Smooth muscle cell (in vitro differentiated cells): ENCODE measurements around the gene TRAK1. TPM values are rescaled to one million over a fixed set of nuclear protein-coding genes. Genes with fewer than 3 reads are reported as not detected.

ENCODE experiments used
- DNase-seq: peaks from one replicate; lab custom pipeline; 2025; ENCODE audit not compliant: unreplicated experiment; lab: John Stamatoyannopoulos, UW
- H2AFZ ChIP-seq: fragments of 200-600 bp; sonication (generic); 2 replicates; pipeline ENCODE4 v1.6.0; 2016; ENCODE audit warnings: antibody characterized with exemption, low read depth, mild to moderate bottlenecking
- H3F3A ChIP-seq: fragments of 200-600 bp; sonication (generic); 2 replicates; pipeline ENCODE4 v1.6.0; 2017; ENCODE audit warnings: antibody characterized with exemption, low read depth
- H3K27ac ChIP-seq: fragments of 200-600 bp; sonication (generic); 2 replicates; pipeline ENCODE4 v1.5.1; 2016; ENCODE audit warnings: low read depth, mild to moderate bottlenecking
- H3K27me3 ChIP-seq: fragments of 200-600 bp; sonication (generic); 2 replicates; pipeline ENCODE4 v1.6.1; 2016; ENCODE audit warnings: low read depth, mild to moderate bottlenecking
- H3K36me3 ChIP-seq: fragments of 200-600 bp; sonication (generic); 2 replicates; pipeline ENCODE4 v1.5.1; 2016; ENCODE audit warnings: low read depth
- H3K4me1 ChIP-seq: fragments of 200-600 bp; sonication (generic); 2 replicates; pipeline ENCODE4 v1.5.1; 2016; ENCODE audit warnings: low read depth
- H3K4me2 ChIP-seq: fragments of 200-600 bp; sonication (generic); 2 replicates; pipeline ENCODE4 v1.6.0; 2016; ENCODE audit warnings: mild to moderate bottlenecking
- H3K4me3 ChIP-seq: fragments of 200-600 bp; sonication (generic); 2 replicates; pipeline ENCODE4 v1.5.1; 2016; ENCODE audit warnings: mild to moderate bottlenecking
- H3K79me2 ChIP-seq: fragments of 200-600 bp; sonication (generic); 2 replicates; pipeline ENCODE4 v1.6.0; 2016; ENCODE audit warnings: low read depth, mild to moderate bottlenecking
- H3K9ac ChIP-seq: fragments of 200-600 bp; sonication (generic); 2 replicates; pipeline ENCODE4 v1.6.0; 2016; ENCODE audit warnings: low read depth
- H3K9me3 ChIP-seq: fragments of 200-600 bp; sonication (generic); replicated peaks from 2 replicates; pipeline ENCODE4 v1.5.1; 2016; ENCODE audit warnings: low read depth
- H4K20me1 ChIP-seq: fragments of 200-600 bp; sonication (generic); 2 replicates; pipeline ENCODE4 v1.6.0; 2016; ENCODE audit warnings: low read depth
- WGBS: methylation state at CpG from one replicate; pipeline ENCODE4 v1.1.7; 2016; ENCODE audit warnings: low lambda C conversion rate; 5-methylcytosine and 5-hydroxymethylcytosine counted together
- polyA plus RNA-seq: library from polyadenylated mRNA; unstranded; fragments of >200 nt; fragmentation: Nextera tagmentation; extraction: Ambion mirVana; gene quantifications from 2 replicates; pipeline ENCODE4 v1.2.1, GENCODE V29; 2016
- total RNA-seq: library from RNA; depleted of rRNA; stranded (reverse); fragments of >200 nt; gene quantifications from 2 replicates; pipeline ENCODE4 v1.2.3, GENCODE V29; 2014
- TF ChIP-seq, protein P1 (sequence below): fragments of 200-600 bp; sonication (generic); IDR thresholded peaks from 2 replicates; pipeline ENCODE4 v1.5.1; 2017; ENCODE audit warnings: borderline replicate concordance, mild to moderate bottlenecking, antibody characterized with exemption; ENCODE audit not compliant: insufficient read depth, poor library complexity, severe bottlenecking

TRAK1 gene
- total and polyA plus RNA-seq, 2 experiments from 2014 or later, result 8.7 to 16.3 TPM

DNA sequence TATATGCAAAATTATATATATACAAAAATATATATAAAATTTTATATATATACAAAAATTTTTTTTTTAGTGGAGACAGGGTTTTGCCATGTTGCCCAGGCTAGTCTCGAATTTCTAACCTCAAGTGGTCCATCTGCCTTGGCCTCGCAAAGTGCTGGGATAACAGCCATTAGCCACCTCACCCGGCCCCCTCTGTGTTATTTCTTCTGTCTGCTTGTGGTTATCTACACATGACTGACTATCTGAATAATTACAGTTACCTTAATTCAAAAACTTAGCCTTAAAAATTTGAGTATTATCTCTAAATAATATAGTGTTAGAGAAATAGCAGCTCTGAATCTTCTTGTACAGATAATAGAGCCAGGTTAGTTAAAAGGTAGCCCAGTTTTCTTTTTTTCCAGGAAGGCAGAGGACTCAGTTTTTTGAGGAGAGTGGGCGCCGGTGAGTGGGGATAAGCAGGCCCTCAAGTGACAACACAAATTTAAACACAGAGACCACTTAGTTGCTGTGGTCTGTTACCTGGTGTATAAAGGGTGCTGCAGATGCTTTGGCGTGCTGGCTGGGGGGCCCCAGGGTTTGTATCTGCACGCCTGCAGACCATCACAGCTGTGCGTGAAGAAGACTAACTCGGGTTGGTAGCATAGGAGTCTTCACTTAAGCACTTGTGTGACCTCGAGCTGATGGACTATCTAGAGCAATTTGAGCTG, 83.7 kb downstream of the TRAK1 start:
- Histone ChIP-seq H3K36me3 (no peaks in the 10 kb centered on the region), H3K27me3 (no peaks in the 10 kb centered on the region), H3K9ac (no peak overlapping the region), H3K4me3 (no peak overlapping the region), H2AFZ (no peak overlapping the region), H3K4me2 (no peak overlapping the region), H3F3A (peaks cover 5% of the 10 kb centered on the region), H3K79me2 (peaks cover 25% of the 10 kb centered on the region), H4K20me1 (peaks cover 54% of the 10 kb centered on the region), H3K27ac (no peak overlapping the region), H3K9me3 (no peaks in the 10 kb centered on the region), H3K4me1 (peaks cover 8% of the 10 kb centered on the region)
- TF ChIP-seq, protein P1, sequence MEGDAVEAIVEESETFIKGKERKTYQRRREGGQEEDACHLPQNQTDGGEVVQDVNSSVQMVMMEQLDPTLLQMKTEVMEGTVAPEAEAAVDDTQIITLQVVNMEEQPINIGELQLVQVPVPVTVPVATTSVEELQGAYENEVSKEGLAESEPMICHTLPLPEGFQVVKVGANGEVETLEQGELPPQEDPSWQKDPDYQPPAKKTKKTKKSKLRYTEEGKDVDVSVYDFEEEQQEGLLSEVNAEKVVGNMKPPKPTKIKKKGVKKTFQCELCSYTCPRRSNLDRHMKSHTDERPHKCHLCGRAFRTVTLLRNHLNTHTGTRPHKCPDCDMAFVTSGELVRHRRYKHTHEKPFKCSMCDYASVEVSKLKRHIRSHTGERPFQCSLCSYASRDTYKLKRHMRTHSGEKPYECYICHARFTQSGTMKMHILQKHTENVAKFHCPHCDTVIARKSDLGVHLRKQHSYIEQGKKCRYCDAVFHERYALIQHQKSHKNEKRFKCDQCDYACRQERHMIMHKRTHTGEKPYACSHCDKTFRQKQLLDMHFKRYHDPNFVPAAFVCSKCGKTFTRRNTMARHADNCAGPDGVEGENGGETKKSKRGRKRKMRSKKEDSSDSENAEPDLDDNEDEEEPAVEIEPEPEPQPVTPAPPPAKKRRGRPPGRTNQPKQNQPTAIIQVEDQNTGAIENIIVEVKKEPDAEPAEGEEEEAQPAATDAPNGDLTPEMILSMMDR, result no peak
- no peak for DNase-seq
- 87% methylated on average over 10 of the region's 10 CpGs for WGBS

DNA sequence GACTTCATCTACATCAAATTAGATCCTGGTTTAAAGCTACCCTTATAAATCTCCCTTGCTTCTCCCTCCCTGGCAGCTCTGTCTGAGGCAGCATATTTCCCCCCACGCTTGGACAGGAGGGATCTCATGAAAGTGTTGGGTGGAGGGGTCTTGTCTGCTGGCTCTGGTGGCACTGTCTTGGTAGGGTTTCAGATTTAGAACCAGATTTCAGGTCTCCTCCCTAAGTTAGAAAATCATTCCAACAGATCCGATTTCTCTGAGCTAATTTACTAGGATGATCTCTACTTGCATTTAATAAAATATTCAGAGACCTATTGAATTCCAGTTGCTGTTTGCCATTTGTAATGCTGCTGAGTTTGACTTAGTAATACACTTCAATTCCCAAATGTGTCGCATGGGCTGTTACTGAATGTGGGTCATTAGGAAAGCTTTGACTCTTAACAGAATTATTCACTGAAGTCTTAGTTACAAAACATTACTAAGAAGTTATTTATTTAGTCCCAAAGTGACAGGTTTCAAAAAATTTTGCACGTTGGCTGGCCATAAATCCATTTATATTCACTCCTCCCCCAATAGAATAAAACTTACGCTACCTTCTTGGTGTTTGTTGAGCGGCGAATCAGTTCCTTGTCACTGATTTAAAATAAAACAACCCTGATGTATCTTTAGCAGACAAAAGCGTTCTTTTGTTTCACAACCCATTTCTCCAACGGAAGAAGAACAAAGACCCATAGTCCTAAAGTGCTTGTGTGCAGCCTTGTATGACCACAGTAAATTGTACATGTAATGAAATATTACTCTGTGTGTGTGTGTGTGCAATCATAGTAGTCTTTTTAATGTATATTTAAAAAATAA, 84.5 kb downstream of the TRAK1 start:
- peaks cover 8% of the 10 kb centered on the region for H3K4me1 ChIP-seq
- peaks cover 5% of the 10 kb centered on the region for H3F3A ChIP-seq
- no peak overlapping the region for H3K27ac ChIP-seq
- peaks cover 23% of the 10 kb centered on the region for H3K79me2 ChIP-seq
- no peak for DNase-seq
- H3K9ac ChIP-seq, result no peak overlapping the region
- H3K27me3 ChIP-seq, result no peaks in the 10 kb centered on the region
- H2AFZ ChIP-seq, result no peak overlapping the region
- TF ChIP-seq, protein P1, result no peak
- H3K36me3 ChIP-seq, result no peaks in the 10 kb centered on the region
- WGBS, result 95% methylated on average over 9 of the region's 9 CpGs
- peaks cover 55% of the 10 kb centered on the region for H4K20me1 ChIP-seq
- H3K4me2 ChIP-seq, result no peak overlapping the region
- no peak overlapping the region for H3K4me3 ChIP-seq
- H3K9me3 ChIP-seq, result no peaks in the 10 kb centered on the region

DNA sequence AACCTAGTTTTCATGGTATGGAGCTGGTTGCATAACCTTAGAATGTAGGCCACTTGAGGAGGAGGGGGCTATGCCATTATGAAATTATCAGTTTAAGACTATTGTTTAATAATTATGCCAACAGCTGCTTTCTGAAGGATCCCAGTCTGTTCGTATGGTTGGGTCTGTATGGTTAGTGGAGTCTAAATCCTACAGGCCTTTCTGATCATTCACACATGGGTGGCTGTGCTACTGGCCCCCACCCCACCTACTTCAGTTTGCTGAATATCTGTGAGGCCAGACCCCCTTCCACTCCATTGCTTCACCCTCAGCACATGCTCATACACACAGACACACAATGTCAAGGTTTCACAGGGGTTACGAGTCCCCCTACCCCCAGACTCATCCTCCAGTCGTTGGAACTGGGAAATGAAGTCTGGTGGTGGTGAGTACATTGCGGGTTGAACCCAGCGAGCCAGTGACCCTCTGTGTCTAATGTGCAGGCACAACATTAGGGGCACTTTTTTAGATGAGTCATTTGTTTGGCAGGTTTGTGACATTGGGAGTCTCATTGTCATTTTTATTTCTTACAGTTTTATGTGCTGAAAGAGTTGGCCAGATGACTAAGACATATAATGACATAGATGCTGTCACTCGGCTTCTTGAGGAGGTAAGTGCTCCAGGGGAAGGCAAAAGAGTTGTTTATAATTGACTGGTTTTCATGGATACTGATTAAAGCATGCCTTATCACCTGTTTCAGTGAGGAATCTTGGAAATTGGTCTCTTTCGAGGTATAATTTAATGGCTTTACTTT, 85.3 kb downstream of the TRAK1 start:
- Histone ChIP-seq H3K4me3 (no peak overlapping the region), H3K9me3 (no peaks in the 10 kb centered on the region), H3K4me1 (peaks cover 8% of the 10 kb centered on the region), H3F3A (peaks cover 5% of the 10 kb centered on the region), H4K20me1 (peaks cover 57% of the 10 kb centered on the region), H3K79me2 (peaks cover 30% of the 10 kb centered on the region), H2AFZ (no peak overlapping the region), H3K4me2 (no peak overlapping the region), H3K36me3 (no peaks in the 10 kb centered on the region), H3K27me3 (no peaks in the 10 kb centered on the region), H3K27ac (peak overlapping the region; percentile 7), H3K9ac (no peak overlapping the region)
- DNase-seq, result no peak
- WGBS, result 87% methylated on average over 7 of the region's 7 CpGs
- TF ChIP-seq, protein P1, result no peak
